HK-2 (cell line): Measurements from ENCODE around the gene YPEL1.
A peak's percentile ranks its signal among the peaks of the same experiment; 100 is the strongest.

Experiments
- DNase-seq: peaks from one replicate; pipeline ENCODE4 v3.0.0-alpha.2; 2018; ENCODE audit not compliant: unreplicated experiment

Gene YPEL1

DNA sequence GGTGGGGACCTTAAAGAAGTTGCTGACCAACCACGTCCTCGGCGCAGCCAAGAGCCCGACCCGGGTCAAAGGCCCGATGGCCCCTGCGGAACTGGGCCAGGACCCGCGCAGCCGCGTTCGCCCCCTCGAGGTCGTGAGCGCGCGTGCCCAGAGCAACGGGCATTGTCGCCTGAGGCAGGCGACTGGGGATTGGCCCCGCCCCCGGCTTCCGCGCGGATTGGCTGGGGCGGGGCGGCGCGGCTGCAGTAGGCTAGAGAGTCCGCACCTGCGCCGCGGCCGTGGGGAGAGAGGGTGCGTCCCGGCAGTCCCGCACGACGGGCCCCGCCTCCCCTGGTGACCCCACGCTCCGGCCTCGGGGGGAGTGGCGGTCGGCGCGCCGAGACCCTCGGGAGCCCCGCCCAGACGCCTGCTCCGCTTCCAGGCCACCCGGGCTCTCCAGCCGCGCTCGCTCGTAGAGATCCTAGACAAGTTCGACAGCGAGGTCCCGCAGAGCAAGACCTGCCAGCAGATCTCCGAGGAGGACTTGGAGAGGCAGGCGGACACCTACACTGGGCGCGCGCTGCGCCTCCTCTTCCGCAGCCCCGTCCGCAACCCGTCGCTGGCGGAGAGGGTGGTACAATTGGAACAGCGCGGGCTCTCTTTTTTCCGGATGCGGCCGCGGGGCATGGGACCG lies 78.1 kb downstream of the YPEL1 start:
- peak; percentile 71 for DNase-seq

DNA sequence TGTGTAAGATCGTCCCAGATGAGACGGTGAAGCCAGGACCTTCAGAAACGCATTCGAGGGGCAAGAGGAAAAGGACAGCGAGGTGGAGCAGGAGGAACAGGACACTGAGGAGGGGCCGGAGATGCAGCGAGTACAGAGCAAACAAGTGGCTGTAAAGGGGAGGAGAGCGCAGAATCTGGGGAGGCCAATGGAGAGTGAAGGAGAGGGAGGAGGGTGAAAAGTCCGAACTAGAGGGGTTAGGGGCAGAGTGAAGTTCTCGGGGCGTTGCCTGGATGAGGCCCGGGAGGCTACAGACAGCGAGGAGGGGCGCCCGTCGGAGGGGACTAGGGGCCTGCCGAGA lies 78.6 kb downstream of the YPEL1 start:
- DNase-seq, result no peak

DNA sequence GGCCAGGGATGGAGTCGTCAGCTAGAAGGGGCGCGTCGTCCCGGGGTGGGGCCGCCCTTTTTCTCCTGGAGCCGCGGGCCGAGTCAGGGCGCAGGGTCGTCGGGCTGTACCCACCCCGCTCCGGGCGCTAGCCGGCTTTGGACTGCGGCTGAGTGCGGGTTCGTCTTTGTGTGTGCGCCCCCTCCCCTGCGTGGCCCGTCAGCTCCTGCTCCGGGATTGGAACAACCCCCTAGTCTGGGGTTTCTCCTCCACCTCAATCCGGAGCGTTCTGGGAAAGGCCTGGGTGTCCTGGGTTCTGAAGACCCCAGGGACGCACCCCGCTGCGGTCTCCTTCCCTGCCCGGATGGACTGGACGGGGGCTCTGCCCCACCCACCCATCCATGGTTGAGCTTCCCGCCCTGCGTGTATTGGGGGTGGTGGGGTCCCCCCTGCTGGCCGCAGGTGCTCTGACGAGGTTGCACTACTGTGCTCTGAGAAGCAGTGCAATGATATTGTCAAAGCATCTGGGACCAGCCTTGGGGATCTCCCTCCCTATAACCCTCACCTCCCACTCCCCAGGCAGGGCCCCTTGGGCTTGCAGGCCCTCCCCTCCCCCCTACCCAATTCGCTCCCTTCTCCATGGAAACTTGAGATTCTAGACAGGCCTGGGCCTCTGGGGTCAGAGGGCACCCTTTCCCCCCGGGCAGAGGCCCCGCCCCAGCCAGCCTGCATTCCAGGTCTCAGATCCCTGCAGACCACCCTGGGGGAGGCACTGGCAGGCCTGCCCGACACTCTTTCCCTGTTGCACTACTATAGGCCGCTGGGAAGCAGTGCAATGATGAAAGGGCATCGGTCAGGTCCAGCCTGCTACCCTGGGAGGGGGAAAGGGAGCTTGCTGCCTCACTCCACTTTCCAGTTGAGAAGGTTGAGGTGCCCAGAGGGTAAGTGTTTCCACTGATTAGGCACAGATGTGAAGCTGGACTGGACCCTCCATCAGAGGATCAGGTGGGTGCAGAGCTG lies 82.7 kb downstream of the YPEL1 start:
- DNase-seq, result no peak

DNA sequence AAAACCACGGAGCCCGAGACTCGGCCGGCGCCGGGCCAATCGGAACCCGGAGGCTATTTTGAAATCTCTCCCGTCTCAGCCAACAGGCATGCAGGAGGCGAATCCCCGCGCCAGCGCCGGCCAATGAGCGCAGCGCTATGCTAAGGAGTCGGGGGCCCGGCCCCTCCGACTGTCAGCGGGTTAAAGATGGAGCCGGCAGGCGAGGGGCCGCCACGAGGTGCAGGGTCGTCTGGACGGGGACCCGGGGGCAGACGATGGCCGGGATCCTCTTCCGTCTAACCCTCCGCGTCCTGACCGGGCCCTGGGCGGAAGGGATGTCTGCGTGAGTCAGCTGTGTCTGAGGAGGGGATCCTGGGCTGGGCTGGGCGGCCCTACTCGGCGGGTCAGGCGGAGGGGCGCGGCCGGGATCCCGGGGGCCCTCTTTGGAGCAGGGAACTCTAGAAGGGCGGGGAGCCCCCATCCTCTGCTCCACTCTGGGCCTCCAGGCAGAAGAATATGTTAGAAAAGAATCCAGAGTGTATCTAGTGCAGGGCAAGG lies 83.5 kb downstream of the YPEL1 start:
- peak; percentile 87 for DNase-seq

DNA sequence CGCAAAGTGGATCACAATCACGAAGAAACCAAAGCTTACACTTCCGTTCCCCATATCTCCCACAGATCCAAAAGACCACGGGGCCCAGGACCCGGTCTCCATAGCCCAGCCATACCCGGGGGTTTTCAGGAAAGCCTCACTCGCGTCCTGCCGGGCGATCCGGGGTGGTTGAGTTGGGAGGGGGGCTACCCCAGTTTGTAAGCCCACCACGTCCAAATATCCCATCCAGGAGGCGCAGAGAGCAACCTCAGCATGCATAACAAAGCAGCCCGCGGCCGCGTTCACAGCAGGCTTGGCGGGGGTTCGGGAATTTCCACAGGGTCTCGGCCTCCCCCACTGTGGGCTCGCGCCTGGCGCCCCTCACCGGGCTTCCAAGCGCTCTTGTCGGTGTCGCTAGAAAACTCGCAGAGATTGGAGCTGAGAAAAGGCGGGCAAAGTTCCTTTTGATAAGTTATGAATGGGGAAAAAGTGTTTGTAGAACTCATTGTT lies 84.0 kb downstream of the YPEL1 start:
- DNase-seq, result no peak

DNA sequence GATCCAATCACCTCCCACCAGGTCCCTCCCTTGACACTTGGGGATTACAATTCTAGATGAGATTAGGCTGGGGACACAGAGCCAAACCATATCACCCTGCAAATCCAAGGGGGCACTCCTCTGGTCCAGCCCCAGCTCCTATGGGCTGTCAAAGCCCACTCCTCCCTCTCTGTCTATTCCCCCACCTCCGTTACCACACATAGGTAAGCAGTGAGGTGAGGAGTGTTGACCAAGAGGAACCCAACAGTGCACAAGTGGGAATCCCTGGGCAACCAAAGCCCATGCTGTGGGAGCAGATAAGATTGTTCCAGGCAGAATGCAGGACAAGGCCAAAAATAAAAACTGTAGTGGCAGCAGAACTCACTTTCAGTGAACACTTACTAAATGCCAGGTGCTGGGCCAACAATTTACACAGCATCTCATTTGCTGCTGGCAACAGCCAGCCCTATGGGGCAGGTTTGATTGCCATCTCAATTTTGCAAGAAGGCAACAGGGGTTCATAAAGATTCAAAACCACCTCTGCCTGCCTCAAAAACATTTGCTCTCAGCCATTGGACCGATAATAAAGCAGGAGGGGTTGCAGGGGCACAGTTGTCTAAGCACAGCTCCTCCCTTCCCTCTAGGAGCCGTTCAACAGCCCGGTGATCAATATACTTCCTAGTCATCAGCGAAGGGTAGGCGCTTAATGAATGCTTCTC lies 84.6 kb downstream of the YPEL1 start:
- no peak for DNase-seq

GRCh38 chr22:21650280-21650679 lies 85.3 kb downstream of the YPEL1 start:
- DNase-seq, result no peak
